Chondrocyte (in vitro differentiated cells): ENCODE data around the gene TP53. TPM values are rescaled to one million over a fixed set of nuclear protein-coding genes. Genes with fewer than 3 reads are reported as not detected.

Experiments
- DNase-seq: peaks from one replicate; pipeline ENCODE4 v3.0.0; 2021; ENCODE audit warnings: mixed read lengths, low spot score
- H3K27ac Mint-ChIP-seq: one replicate; pipeline ENCODE4 v1.8.0; 2021; ENCODE audit warnings: mild to moderate bottlenecking, moderate library complexity, mixed read lengths; ENCODE audit not compliant: unreplicated experiment
- H3K27me3 Mint-ChIP-seq: 2 replicates; pipeline ENCODE4 v1.8.0; 2021; ENCODE audit warnings: low read depth, mixed read lengths
- H3K36me3 Mint-ChIP-seq: 2 replicates; pipeline ENCODE4 v1.8.0; 2021; ENCODE audit warnings: low read depth, mixed read lengths
- H3K4me1 Mint-ChIP-seq: 2 replicates; pipeline ENCODE4 v1.8.0; 2021; ENCODE audit warnings: low read depth, mild to moderate bottlenecking, mixed read lengths
- H3K4me3 Mint-ChIP-seq: one replicate; pipeline ENCODE4 v1.8.0; 2021; ENCODE audit warnings: mild to moderate bottlenecking, moderate library complexity, mixed read lengths; ENCODE audit not compliant: unreplicated experiment
- H3K9me3 Mint-ChIP-seq: 2 replicates; pipeline ENCODE4 v1.8.0; 2021; ENCODE audit warnings: low read depth, mixed read lengths
- CTCF ChIP-seq: fragments of 200-600 bp; sonication (generic); IDR thresholded peaks from 2 replicates; pipeline ENCODE4 v1.5.0; 2021; ENCODE audit warnings: antibody characterized with exemption, mild to moderate bottlenecking, moderate library complexity
- total RNA-seq: library from RNA; stranded (reverse); gene quantifications from 3 replicates; pipeline ENCODE4 v1.2.1, GENCODE V29; 2021

The TP53 gene
- total RNA-seq, 1 donor from 2014 or later: 74.5 TPM

DNA sequence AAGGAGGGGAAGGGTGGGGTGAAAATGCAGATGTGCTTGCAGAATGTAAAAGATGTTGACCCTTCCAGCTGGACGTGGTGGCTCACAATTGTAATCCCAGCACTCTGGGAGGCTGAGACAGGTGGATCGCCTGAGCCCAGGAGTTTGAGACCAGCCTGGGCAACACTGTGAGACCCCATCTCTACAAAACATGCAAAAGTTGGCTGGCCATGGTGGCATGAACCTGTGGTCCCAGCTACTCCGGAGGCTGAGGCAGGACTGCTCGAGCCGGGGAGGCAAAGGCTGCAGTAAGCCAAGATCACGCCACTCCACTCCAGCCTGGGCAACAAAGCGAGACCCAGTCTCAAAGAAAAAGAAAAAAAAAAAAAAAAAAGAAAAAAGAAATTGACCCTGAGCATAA is 18.8 kb downstream of the TP53 start:
- DNase-seq: no peak
- TF ChIP-seq CTCF: no peak
- H3K27ac Mint-ChIP-seq: no peak overlapping the region
- peaks cover 3% of the 10 kb centered on the region for H3K9me3 Mint-ChIP-seq
- H3K4me3 Mint-ChIP-seq: no peak overlapping the region
- H3K27me3 Mint-ChIP-seq: no peaks in the 10 kb centered on the region
- no peaks in the 10 kb centered on the region for H3K4me1 Mint-ChIP-seq
- peaks cover 32% of the 10 kb centered on the region for H3K36me3 Mint-ChIP-seq

DNA sequence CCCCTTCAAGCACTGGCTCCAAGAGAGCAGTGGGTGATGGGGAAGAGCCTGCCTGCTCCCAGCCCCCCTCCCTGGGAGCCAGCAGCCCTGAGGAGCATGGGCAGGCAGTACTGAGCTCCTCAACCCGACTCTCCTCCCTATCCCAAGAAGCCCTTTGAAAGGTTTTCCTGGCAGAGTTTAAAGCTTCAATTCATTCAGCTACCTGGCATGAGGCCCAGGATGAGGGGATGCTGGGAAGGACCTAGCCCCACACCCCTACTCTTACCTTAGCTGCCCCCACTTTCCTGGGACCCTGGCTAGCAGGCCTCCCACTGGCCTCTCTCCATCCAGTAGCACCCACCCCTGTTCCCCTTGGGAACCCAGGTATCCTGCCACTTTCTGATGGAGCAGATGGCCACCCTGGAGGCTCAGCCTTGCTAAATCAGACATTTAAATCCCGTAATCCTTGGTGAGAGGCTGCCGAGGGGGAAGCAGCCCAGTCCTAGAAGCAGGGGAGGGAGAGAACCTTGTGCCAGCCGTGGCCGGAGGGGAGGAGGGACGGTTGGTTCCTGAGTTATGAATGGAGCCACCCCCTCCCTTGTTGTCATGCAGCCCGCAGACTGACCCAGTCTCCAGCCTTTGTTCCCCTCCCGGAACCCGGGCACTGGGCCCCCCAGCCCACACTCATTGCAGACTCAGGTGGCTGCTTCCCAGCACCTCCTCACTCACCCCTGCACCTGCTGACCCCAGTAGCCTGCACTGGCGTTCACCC is 19.5 kb downstream of the TP53 start:
- Mint-ChIP-seq H3K27me3 (no peaks in the 10 kb centered on the region), H3K4me1 (no peaks in the 10 kb centered on the region), H3K9me3 (no peaks in the 10 kb centered on the region), H3K4me3 (no peak overlapping the region), H3K27ac (no peak overlapping the region), H3K36me3 (peaks cover 27% of the 10 kb centered on the region)
- TF ChIP-seq CTCF: no peak
- no peak for DNase-seq

DNA sequence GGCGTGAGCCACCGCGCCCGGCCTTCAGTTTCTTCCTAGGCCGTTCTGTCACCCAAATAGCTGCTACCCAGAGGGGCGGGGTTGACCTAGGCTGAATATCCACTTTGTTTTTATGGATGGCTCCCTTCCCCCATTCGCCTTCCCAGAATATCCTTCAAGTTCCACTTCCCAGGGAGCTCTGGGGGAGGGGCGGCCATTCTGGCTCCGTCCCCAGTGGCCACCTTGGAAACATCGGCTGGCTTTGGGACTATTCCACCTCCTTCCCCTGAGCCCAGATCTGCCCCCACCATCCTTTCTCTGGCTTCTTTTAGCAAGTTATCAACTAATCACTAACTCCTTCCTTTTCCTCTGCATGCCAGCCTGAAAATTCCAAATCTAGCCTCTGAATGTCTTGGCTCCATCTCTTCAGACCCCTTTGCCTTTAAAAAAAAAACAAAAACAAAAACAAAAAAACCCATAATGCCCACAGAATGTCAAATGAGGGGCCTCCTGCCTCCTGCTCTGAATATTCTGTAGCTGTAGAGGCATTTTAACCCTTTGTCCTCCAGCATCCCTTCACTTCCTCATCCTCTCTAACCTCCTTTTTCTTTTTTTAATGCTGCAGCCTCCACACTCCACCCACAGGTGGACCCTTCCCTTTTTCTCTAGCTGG is 30.2 kb downstream of the TP53 start:
- Mint-ChIP-seq H3K4me3 (no peak overlapping the region), H3K36me3 (no peaks in the 10 kb centered on the region), H3K27ac (no peak overlapping the region), H3K4me1 (peaks cover 12% of the 10 kb centered on the region), H3K9me3 (no peaks in the 10 kb centered on the region), H3K27me3 (peaks cover under 1% of the 10 kb centered on the region)
- no peak for DNase-seq
- peak; percentile 25 for TF ChIP-seq CTCF

DNA sequence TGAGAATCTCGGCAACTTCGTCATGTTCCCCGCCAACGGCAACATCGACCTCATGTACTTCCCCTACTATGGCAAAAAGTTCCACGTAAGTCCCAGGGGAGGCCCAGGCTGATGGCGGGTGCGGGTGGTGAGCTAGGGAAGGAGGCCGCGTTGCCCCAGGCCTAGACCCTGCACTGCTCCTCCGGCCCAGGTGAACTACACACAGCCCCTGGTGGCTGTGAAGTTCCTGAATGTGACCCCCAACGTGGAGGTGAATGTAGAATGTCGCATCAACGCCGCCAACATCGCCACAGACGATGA is 31.8 kb downstream of the TP53 start:
- peaks cover 7% of the 10 kb centered on the region for H3K27me3 Mint-ChIP-seq
- H3K4me1 Mint-ChIP-seq: peaks cover 20% of the 10 kb centered on the region
- no peak overlapping the region for H3K27ac Mint-ChIP-seq
- H3K4me3 Mint-ChIP-seq: no peak overlapping the region
- H3K9me3 Mint-ChIP-seq: no peaks in the 10 kb centered on the region
- no peak for DNase-seq
- H3K36me3 Mint-ChIP-seq: no peaks in the 10 kb centered on the region
- TF ChIP-seq CTCF: no peak

- H3K4me3 Mint-ChIP-seq: no peak overlapping the region
- H3K27ac Mint-ChIP-seq: no peak overlapping the region
- no peaks in the 10 kb centered on the region for H3K36me3 Mint-ChIP-seq
- H3K27me3 Mint-ChIP-seq: peaks cover 9% of the 10 kb centered on the region
- no peak for TF ChIP-seq CTCF
- DNase-seq: no peak
- peaks cover 25% of the 10 kb centered on the region for H3K4me1 Mint-ChIP-seq
- no peaks in the 10 kb centered on the region for H3K9me3 Mint-ChIP-seq
These were observed 32.3 kb downstream of the TP53 start for GRCh38 chr17:7654832-7655540.
